ENCODE data around the gene SDCCAG8.

Gene SDCCAG8

GRCh38 chr1:243267914-243268653 lies 12.2 kb downstream of the SDCCAG8 start:
- DNase-seq (ENCODE audit: low spot score), result no peak
- no peak for TF ChIP-seq CTCF (IDR thresholded peaks at IDR 0.05; ENCODE audit: borderline replicate concordance, control extremely low read depth, extremely low read depth, insufficient read depth, missing control alignments)
- in situ Hi-C loops (cut with MboI; ENCODE audit: low sequenced_read_pairs, unreplicated experiment), result no loop called here

GRCh38 chr1:243268751-243269460 lies 13.1 kb downstream of the SDCCAG8 start:
- no peak for TF ChIP-seq CTCF (IDR thresholded peaks at IDR 0.05; ENCODE audit: borderline replicate concordance, control extremely low read depth, extremely low read depth, insufficient read depth, missing control alignments)
- no peak for DNase-seq (ENCODE audit: low spot score)
- in situ Hi-C loops (cut with MboI; ENCODE audit: low sequenced_read_pairs, unreplicated experiment), result no loop called here

- TF ChIP-seq CTCF (IDR thresholded peaks at IDR 0.05; ENCODE audit: borderline replicate concordance, control extremely low read depth, extremely low read depth, insufficient read depth, missing control alignments), result no peak
- no peak for DNase-seq (ENCODE audit: low spot score)
- in situ Hi-C loops (cut with MboI; ENCODE audit: low sequenced_read_pairs, unreplicated experiment), result no loop called here
Measured at GRCh38 chr1:243269461-243269801, 13.6 kb downstream of the SDCCAG8 start.

GRCh38 chr1:243270097-243270864 lies 14.4 kb downstream of the SDCCAG8 start:
- no peak for DNase-seq (ENCODE audit: low spot score)
- in situ Hi-C loops (cut with MboI; ENCODE audit: low sequenced_read_pairs, unreplicated experiment), result no loop called here
- TF ChIP-seq CTCF (IDR thresholded peaks at IDR 0.05; ENCODE audit: borderline replicate concordance, control extremely low read depth, extremely low read depth, insufficient read depth, missing control alignments), result no peak

- DNase-seq (ENCODE audit: low spot score), result no peak
- TF ChIP-seq CTCF (IDR thresholded peaks at IDR 0.05; ENCODE audit: borderline replicate concordance, control extremely low read depth, extremely low read depth, insufficient read depth, missing control alignments), result no peak
- in situ Hi-C loops (cut with MboI; ENCODE audit: low sequenced_read_pairs, unreplicated experiment), result no loop called here
Measured at GRCh38 chr1:243271996-243272395, 16.2 kb downstream of the SDCCAG8 start.

GRCh38 chr1:243272401-243272800 lies 16.6 kb downstream of the SDCCAG8 start:
- in situ Hi-C loops (cut with MboI; ENCODE audit: low sequenced_read_pairs, unreplicated experiment), result no loop called here
- DNase-seq (ENCODE audit: low spot score), result no peak

More at GRCh38 chr1:243272401-243272800, 16.6 kb downstream of the SDCCAG8 start:
- no peak for TF ChIP-seq CTCF (IDR thresholded peaks at IDR 0.05; ENCODE audit: borderline replicate concordance, control extremely low read depth, extremely low read depth, insufficient read depth, missing control alignments)

Data from GM13976 (cell line).